GM12878 (cell line): ENCODE measurements around the gene TBC1D20. TPM values are rescaled to one million over a fixed set of nuclear protein-coding genes. Genes with fewer than 3 reads are reported as not detected.

Experiments
- CBFB ChIP-seq: IDR thresholded peaks from 2 replicates; pipeline ENCODE4 v1.6.1; 2016; ENCODE audit warnings: antibody characterized with exemption, low read depth
- CBX5 ChIP-seq: sonication (generic); IDR thresholded peaks from 2 replicates; pipeline ENCODE4 v1.6.1; 2016; ENCODE audit warnings: low read depth, moderate library complexity, mild to moderate bottlenecking, inconsistent platforms
- CHD1 ChIP-seq: IDR thresholded peaks from 2 replicates; pipeline ENCODE4 v1.6.1; 2012; ENCODE audit warnings: low read depth, low read length, improper control_type of control experiment
- CREB1 ChIP-seq: IDR thresholded peaks from 2 replicates; pipeline ENCODE4 v1.6.1; 2012; ENCODE audit warnings: low read depth, mild to moderate bottlenecking, inconsistent platforms
- CREM ChIP-seq: IDR thresholded peaks from 2 replicates; pipeline ENCODE4 v1.6.1; 2014; ENCODE audit warnings: antibody characterized with exemption, low read depth
- ELK1 ChIP-seq: IDR thresholded peaks from 2 replicates; pipeline ENCODE4 v1.6.1; 2012; ENCODE audit warnings: low read depth, low read length, improper control_type of control experiment
- FOS ChIP-seq: IDR thresholded peaks from 3 replicates; pipeline ENCODE4 v1.6.1; 2011; ENCODE audit warnings: borderline replicate concordance; ENCODE audit not compliant: insufficient read length; ENCODE audit errors: extremely low read depth
- IKZF1 ChIP-seq: fragments of 450-650 bp; conservative IDR thresholded peaks from 2 replicates; pipeline ENCODE4 v1.6.1; 2017; ENCODE audit warnings: antibody characterized with exemption, mild to moderate bottlenecking
- IKZF2 ChIP-seq, 2 experiments: fragments of 450-650 bp; IDR thresholded peaks; 2 replicates each; pipeline ENCODE4 v1.6.1; 2017; ENCODE audit warnings: mild to moderate bottlenecking in 2 of 2, moderate library complexity in 2 of 2
- JUNB ChIP-seq: IDR thresholded peaks from 2 replicates; pipeline ENCODE4 v1.6.1; 2016; ENCODE audit warnings: antibody characterized with exemption, mild to moderate bottlenecking
- LARP7 ChIP-seq: fragments of 450-650 bp; IDR thresholded peaks from 2 replicates; pipeline ENCODE4 v1.6.1; 2017; ENCODE audit warnings: mild to moderate bottlenecking
- NBN ChIP-seq: fragments of 450-650 bp; IDR thresholded peaks from 2 replicates; pipeline ENCODE4 v1.6.1; 2016
- NFYB ChIP-seq: IDR thresholded peaks from 2 replicates; pipeline ENCODE4 v1.6.1; 2011; ENCODE audit warnings: low read depth, mild to moderate bottlenecking, low read length, improper control_type of control experiment, moderate library complexity; ENCODE audit not compliant: insufficient read depth
- SRF ChIP-seq, 2 experiments: IDR thresholded peaks; 2 replicates each; pipeline ENCODE4 v1.6.1; 2011; ENCODE audit warnings: low read depth in 2 of 2, low read length in 2 of 2, mild to moderate bottlenecking in 1 of 2, moderate library complexity in 1 of 2
- STAT3 ChIP-seq: IDR thresholded peaks from 2 replicates; pipeline ENCODE4 v1.6.1; 2011; ENCODE audit warnings: low read depth, low read length, improper control_type of control experiment
- TAF1 ChIP-seq: IDR thresholded peaks from 2 replicates; pipeline ENCODE4 v1.6.1; 2011; ENCODE audit warnings: mild to moderate bottlenecking, low read depth, low read length, borderline replicate concordance
- TCF7 ChIP-seq: IDR thresholded peaks from 2 replicates; pipeline ENCODE4 v1.6.1; 2014; ENCODE audit warnings: antibody characterized with exemption, borderline replicate concordance
- WRNIP1 ChIP-seq: IDR thresholded peaks from 2 replicates; pipeline ENCODE4 v1.6.1; 2011; ENCODE audit warnings: low read depth, low read length, improper control_type of control experiment, borderline replicate concordance
- YBX1 ChIP-seq: fragments of 450-650 bp; IDR thresholded peaks from 2 replicates; pipeline ENCODE4 v1.6.1; 2016; ENCODE audit warnings: antibody characterized with exemption
- YY1 ChIP-seq: IDR thresholded peaks from 2 replicates; pipeline ENCODE4 v1.6.1; 2011; ENCODE audit warnings: low read depth, mild to moderate bottlenecking, low read length
- polyA plus RNA-seq, 11 experiments: library from polyadenylated mRNA; depleted of rRNA in 4 of 11; unstranded in 6 of 11; stranded (reverse) in 5 of 11; fragments of >200 nt; fragmentation: Nextera tagmentation in 4 of 11; fragmentation: Illumina TruSeq in 1 of 11; extraction: Ambion mirVana in 4 of 11; extraction: Trizol in 1 of 11; gene quantifications; 1 replicate in 1 of 11; 2 replicates in 10 of 11; pipeline versions ENCODE4 v1.2.1 to v1.2.3, GENCODE V29; 2011 to 2016; ENCODE audit warnings: inconsistent platforms in 2 of 11, missing spikeins in 2 of 11, low read depth in 1 of 11
- total RNA-seq, 4 experiments: library from RNA; depleted of rRNA in 3 of 4; stranded (reverse); fragments of >200 nt in 3 of 4; fragmentation: Illumina TruSeq in 1 of 4; extraction: Trizol in 1 of 4; gene quantifications; 2 replicates each; pipeline versions ENCODE4 v1.2.1 to v1.2.3, GENCODE V29; 2013 to 2021
- TF ChIP-seq, protein P1 (sequence below): IDR thresholded peaks from 2 replicates; pipeline ENCODE4 v1.6.1; 2012; ENCODE audit warnings: low read length, inconsistent platforms
- TF ChIP-seq, protein P2 (sequence below): fragments of 150-350 bp; IDR thresholded peaks from 2 replicates; pipeline ENCODE4 v1.6.1; 2014; ENCODE audit warnings: mild to moderate bottlenecking, low read depth, low read length
- TF ChIP-seq, protein P3 (sequence below): fragments of 450-650 bp; IDR thresholded peaks from 2 replicates; pipeline ENCODE4 v1.6.1; 2018; ENCODE audit warnings: mild to moderate bottlenecking, low read depth, moderate library complexity; ENCODE audit not compliant: partially characterized antibody
- TF ChIP-seq, protein P4 (sequence below): fragments of 450-650 bp; IDR thresholded peaks from 2 replicates; pipeline ENCODE4 v1.6.1; 2017; ENCODE audit warnings: borderline replicate concordance

Gene TBC1D20
- total and polyA plus RNA-seq, 10 of the 15 experiments (the other 5 are each of a cell fraction or from before 2014, with no cell fraction given) = 4.3 to 17.9 (median 11.2) TPM

DNA sequence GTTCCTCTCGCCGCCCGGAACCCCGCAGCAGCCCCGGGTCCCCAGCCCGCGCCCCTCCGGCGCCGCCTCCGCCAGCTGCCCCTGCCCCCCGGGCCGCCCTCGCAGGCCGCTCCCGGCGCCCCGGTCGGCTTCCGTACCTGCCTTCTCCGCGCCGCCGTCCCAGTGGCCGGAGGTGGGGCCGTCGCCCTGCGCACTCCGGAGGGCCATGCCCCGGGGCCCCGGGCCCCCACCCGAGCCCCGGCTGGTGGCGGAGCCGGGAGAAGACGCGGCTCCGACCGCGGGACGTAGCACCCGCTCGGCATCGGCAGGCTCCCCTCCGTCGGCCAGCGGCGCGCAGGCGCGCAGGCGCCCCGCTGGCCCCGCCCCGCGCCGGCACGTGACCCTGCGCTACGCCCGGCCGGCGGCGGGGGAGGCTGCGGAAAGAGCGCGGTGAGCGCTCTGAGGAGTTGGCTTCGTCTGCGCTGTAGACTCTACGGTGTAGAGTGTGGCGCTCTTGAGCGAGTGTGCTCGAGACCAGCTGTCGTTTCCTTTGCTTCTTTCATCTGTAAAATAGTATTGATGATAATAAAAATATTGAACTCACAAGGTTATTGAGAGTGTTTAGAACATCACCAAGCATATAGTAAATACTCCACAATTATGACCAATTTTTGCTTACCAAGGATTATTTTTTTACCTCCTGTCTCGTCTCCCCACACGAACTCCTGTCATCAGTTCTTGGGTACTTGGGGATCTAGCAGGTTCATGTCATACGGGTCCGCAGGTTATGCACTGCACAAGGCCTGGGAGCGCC lies at the start of gene TBC1D20 (continued):
- TF ChIP-seq ELK1 (no peak), TCF7 (no peak), TAF1 (peak; percentile 39; the same call in 1 of the 2 replicates), NBN (peak; percentile 69), CREB1 (no peak), LARP7 (peak; percentile 75; the same call in 1 of the 2 replicates), STAT3 (no peak), CBX5 (no peak), YY1 (0 out of 2 replicates have a peak, but pooled peaks have one; percentile 22), CBFB (no peak), JUNB (no peak), CREM (peak; percentile 5; the same call in 1 of the 2 replicates), YBX1 (no peak), NFYB (no peak), WRNIP1 (no peak), FOS (no peak), IKZF1 (peak; percentile 83), IKZF2 (IDR thresholded peaks at IDR 0.05) (no peak), CHD1 (no peak), SRF (IDR thresholded peaks at IDR 0.05; ENCODE audit: low read depth in 2 of 2, low read length in 2 of 2) (no peak)
- TF ChIP-seq, protein P1, sequence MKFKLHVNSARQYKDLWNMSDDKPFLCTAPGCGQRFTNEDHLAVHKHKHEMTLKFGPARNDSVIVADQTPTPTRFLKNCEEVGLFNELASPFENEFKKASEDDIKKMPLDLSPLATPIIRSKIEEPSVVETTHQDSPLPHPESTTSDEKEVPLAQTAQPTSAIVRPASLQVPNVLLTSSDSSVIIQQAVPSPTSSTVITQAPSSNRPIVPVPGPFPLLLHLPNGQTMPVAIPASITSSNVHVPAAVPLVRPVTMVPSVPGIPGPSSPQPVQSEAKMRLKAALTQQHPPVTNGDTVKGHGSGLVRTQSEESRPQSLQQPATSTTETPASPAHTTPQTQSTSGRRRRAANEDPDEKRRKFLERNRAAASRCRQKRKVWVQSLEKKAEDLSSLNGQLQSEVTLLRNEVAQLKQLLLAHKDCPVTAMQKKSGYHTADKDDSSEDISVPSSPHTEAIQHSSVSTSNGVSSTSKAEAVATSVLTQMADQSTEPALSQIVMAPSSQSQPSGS = no peak
- TF ChIP-seq, protein P2, sequence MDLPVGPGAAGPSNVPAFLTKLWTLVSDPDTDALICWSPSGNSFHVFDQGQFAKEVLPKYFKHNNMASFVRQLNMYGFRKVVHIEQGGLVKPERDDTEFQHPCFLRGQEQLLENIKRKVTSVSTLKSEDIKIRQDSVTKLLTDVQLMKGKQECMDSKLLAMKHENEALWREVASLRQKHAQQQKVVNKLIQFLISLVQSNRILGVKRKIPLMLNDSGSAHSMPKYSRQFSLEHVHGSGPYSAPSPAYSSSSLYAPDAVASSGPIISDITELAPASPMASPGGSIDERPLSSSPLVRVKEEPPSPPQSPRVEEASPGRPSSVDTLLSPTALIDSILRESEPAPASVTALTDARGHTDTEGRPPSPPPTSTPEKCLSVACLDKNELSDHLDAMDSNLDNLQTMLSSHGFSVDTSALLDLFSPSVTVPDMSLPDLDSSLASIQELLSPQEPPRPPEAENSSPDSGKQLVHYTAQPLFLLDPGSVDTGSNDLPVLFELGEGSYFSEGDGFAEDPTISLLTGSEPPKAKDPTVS = no peak
- TF ChIP-seq, protein P3, sequence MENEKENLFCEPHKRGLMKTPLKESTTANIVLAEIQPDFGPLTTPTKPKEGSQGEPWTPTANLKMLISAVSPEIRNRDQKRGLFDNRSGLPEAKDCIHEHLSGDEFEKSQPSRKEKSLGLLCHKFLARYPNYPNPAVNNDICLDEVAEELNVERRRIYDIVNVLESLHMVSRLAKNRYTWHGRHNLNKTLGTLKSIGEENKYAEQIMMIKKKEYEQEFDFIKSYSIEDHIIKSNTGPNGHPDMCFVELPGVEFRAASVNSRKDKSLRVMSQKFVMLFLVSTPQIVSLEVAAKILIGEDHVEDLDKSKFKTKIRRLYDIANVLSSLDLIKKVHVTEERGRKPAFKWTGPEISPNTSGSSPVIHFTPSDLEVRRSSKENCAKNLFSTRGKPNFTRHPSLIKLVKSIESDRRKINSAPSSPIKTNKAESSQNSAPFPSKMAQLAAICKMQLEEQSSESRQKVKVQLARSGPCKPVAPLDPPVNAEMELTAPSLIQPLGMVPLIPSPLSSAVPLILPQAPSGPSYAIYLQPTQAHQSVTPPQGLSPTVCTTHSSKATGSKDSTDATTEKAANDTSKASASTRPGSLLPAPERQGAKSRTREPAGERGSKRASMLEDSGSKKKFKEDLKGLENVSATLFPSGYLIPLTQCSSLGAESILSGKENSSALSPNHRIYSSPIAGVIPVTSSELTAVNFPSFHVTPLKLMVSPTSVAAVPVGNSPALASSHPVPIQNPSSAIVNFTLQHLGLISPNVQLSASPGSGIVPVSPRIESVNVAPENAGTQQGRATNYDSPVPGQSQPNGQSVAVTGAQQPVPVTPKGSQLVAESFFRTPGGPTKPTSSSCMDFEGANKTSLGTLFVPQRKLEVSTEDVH = no peak
- TF ChIP-seq, protein P4, sequence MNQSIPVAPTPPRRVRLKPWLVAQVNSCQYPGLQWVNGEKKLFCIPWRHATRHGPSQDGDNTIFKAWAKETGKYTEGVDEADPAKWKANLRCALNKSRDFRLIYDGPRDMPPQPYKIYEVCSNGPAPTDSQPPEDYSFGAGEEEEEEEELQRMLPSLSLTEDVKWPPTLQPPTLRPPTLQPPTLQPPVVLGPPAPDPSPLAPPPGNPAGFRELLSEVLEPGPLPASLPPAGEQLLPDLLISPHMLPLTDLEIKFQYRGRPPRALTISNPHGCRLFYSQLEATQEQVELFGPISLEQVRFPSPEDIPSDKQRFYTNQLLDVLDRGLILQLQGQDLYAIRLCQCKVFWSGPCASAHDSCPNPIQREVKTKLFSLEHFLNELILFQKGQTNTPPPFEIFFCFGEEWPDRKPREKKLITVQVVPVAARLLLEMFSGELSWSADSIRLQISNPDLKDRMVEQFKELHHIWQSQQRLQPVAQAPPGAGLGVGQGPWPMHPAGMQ = no peak
